SK-N-MC (cell line): ENCODE results near the gene ZBTB4.

Source experiments
- EZH2 ChIP-seq: fragments of 200-600 bp; sonication (generic); IDR thresholded peaks from one replicate; pipeline ENCODE4 v1.6.1; 2017; ENCODE audit warnings: antibody characterized with exemption
- FOXP2 ChIP-seq: optimal IDR thresholded peaks from 2 replicates; pipeline ENCODE3; 2011; ENCODE audit warnings: mild to moderate bottlenecking, moderate library complexity; ENCODE audit not compliant: insufficient read depth; ENCODE audit errors: extremely low read length, control extremely low read depth
- POLR2AphosphoS5 ChIP-seq: IDR thresholded peaks from 2 replicates; pipeline ENCODE4 v1.6.1; 2012; ENCODE audit warnings: mild to moderate bottlenecking, low read depth, low read length, borderline replicate concordance

GRCh38 chr17:7435676-7436555 lies 43.5 kb downstream of the ZBTB4 start:
- TF ChIP-seq POLR2AphosphoS5 (peak; percentile 9; the same call in 1 of the 2 replicates), EZH2 (no peak), FOXP2 (no peak)
